SKM-1 (cell line): ENCODE data around the gene SEC14L3.

Experiments
- DNase-seq: peaks from one replicate; lab custom pipeline; 2025; ENCODE audit not compliant: unreplicated experiment; lab: John Stamatoyannopoulos, UW

SEC14L3 gene

GRCh38 chr22:30471616-30472318, at the start of gene SEC14L3:
Gene SEC14L3, minus strand, starts transcription at chr22:30472017. Its CDS starts 59 bp downstream, at chr22:30471958.
- DNase-seq, result no peak

- no peak for DNase-seq
Observed at GRCh38 chr22:30519842-30520425, 48.1 kb upstream of the SEC14L3 start.

- no peak for DNase-seq
Observed at GRCh38 chr22:30516731-30517130, 44.9 kb upstream of the SEC14L3 start.

- no peak for DNase-seq
Observed at GRCh38 chr22:30516273-30516672, 44.5 kb upstream of the SEC14L3 start.

- no peak for DNase-seq
Observed at GRCh38 chr22:30514252-30514651, 42.4 kb upstream of the SEC14L3 start.

- DNase-seq, result no peak
Observed at GRCh38 chr22:30513462-30513861, 41.6 kb upstream of the SEC14L3 start.

GRCh38 chr22:30511911-30512310, 40.1 kb upstream of the SEC14L3 start:
- no peak for DNase-seq

- DNase-seq, result no peak
Observed at GRCh38 chr22:30511109-30511508, 39.3 kb upstream of the SEC14L3 start.

GRCh38 chr22:30508216-30508615, 36.4 kb upstream of the SEC14L3 start:
- DNase-seq, result no peak

- no peak for DNase-seq
Observed at GRCh38 chr22:30507670-30508069, 35.9 kb upstream of the SEC14L3 start.

GRCh38 chr22:30506507-30506968, 34.7 kb upstream of the SEC14L3 start:
- no peak for DNase-seq

- no peak for DNase-seq
Observed at GRCh38 chr22:30503551-30503950, 31.7 kb upstream of the SEC14L3 start.

GRCh38 chr22:30502911-30503310, 31.1 kb upstream of the SEC14L3 start:
- DNase-seq, result no peak

- DNase-seq, result no peak
Observed at GRCh38 chr22:30502153-30502552, 30.3 kb upstream of the SEC14L3 start.

- no peak for DNase-seq
Observed at GRCh38 chr22:30500628-30501027, 28.8 kb upstream of the SEC14L3 start.

- DNase-seq, result no peak
Observed at GRCh38 chr22:30497466-30498150, 25.8 kb upstream of the SEC14L3 start.

GRCh38 chr22:30495041-30495784, 23.4 kb upstream of the SEC14L3 start:
- DNase-seq, result no peak

- DNase-seq, result no peak
Observed at GRCh38 chr22:30492144-30492543, 20.3 kb upstream of the SEC14L3 start.

- DNase-seq, result no peak
Observed at GRCh38 chr22:30491381-30491780, 19.6 kb upstream of the SEC14L3 start.

GRCh38 chr22:30490399-30490798, 18.6 kb upstream of the SEC14L3 start:
- no peak for DNase-seq

GRCh38 chr22:30488121-30488520, 16.3 kb upstream of the SEC14L3 start:
- DNase-seq, result no peak
